ENCODE data around the gene ATP7B.

- TF ChIP-seq YY1 (IDR thresholded peaks at IDR 0.05; ENCODE audit: insufficient read depth, insufficient read length), result no peak
- no peak for TF ChIP-seq SUZ12 (IDR thresholded peaks at IDR 0.05; ENCODE audit: extremely low read depth, insufficient read depth, insufficient read length)
- TF ChIP-seq ZNF274 (IDR thresholded peaks at IDR 0.05; ENCODE audit: low read depth, low read length), result no peak
These were observed 1.3 kb downstream of the ATP7B start for GRCh38 chr13:52009946-52010345.

Data from NT2/D1 (cell line).